H9 (cell line): ENCODE results near the gene GXYLT2. TPM values are rescaled to one million over a fixed set of nuclear protein-coding genes. Genes with fewer than 3 reads are reported as not detected.

ENCODE experiments used
- DNase-seq: peaks from one replicate; pipeline ENCODE4 v3.0.0-alpha.2; 2017
- H2AFZ ChIP-seq: one replicate; pipeline ENCODE4 v1.6.1; 2013; ENCODE audit warnings: mild to moderate bottlenecking, low read length, control low read depth, moderate library complexity
- H2AK5ac ChIP-seq: 2 replicates; pipeline ENCODE4 v1.6.1; 2013; ENCODE audit warnings: low read length, control low read depth, mixed read lengths; ENCODE audit not compliant: insufficient read length
- H2BK120ac ChIP-seq: one replicate; pipeline ENCODE4 v1.6.1; 2013; ENCODE audit warnings: low read depth, mild to moderate bottlenecking, low read length, control low read depth, inconsistent platforms; ENCODE audit not compliant: poor library complexity, severe bottlenecking
- H2BK12ac ChIP-seq: 2 replicates; pipeline ENCODE4 v1.6.1; 2013; ENCODE audit warnings: low read length, control low read depth, mixed read lengths, low read depth; ENCODE audit not compliant: insufficient read length
- H2BK15ac ChIP-seq: 2 replicates; pipeline ENCODE4 v1.6.1; 2013; ENCODE audit warnings: low read depth, low read length, control low read depth
- H2BK20ac ChIP-seq: one replicate; pipeline ENCODE4 v1.6.1; 2013; ENCODE audit warnings: low read depth, mild to moderate bottlenecking, low read length, control low read depth, inconsistent platforms; ENCODE audit not compliant: poor library complexity, severe bottlenecking
- H2BK5ac ChIP-seq: 2 replicates; pipeline ENCODE4 v1.6.1; 2013; ENCODE audit warnings: low read length, control low read depth, mixed read lengths; ENCODE audit not compliant: insufficient read length
- H3K14ac ChIP-seq: 2 replicates; pipeline ENCODE4 v1.6.1; 2013; ENCODE audit warnings: low read length, control low read depth; ENCODE audit not compliant: insufficient read depth
- H3K18ac ChIP-seq: 2 replicates; pipeline ENCODE4 v1.6.1; 2013; ENCODE audit warnings: low read depth, mild to moderate bottlenecking, mixed read lengths, low read length, control low read depth; ENCODE audit not compliant: insufficient read length
- H3K23ac ChIP-seq: 2 replicates; pipeline ENCODE4 v1.6.1; 2013; ENCODE audit warnings: low read length, control low read depth, mixed read lengths, low read depth; ENCODE audit not compliant: insufficient read length
- H3K23me2 ChIP-seq: 2 replicates; pipeline ENCODE4 v1.6.1; 2013; ENCODE audit warnings: low read depth, mild to moderate bottlenecking, mixed read lengths, low read length, control low read depth; ENCODE audit not compliant: insufficient read length, poor library complexity, severe bottlenecking
- H3K27ac ChIP-seq: 2 replicates; pipeline ENCODE4 v1.5.1; 2013; ENCODE audit warnings: low read length, control low read depth, mixed read lengths, low read depth; ENCODE audit not compliant: insufficient read length
- H3K27me3 ChIP-seq: 2 replicates; pipeline ENCODE4 v1.6.1; 2013; ENCODE audit warnings: low read length, control low read depth, inconsistent platforms; ENCODE audit not compliant: insufficient read depth
- H3K4ac ChIP-seq: 2 replicates; pipeline ENCODE4 v1.6.1; 2013; ENCODE audit warnings: low read depth, mild to moderate bottlenecking, control low read depth, inconsistent platforms, low read length, moderate library complexity
- H3K4me1 ChIP-seq: 2 replicates; pipeline ENCODE4 v1.6.1; 2013; ENCODE audit warnings: low read length, control low read depth, inconsistent platforms; ENCODE audit not compliant: insufficient read depth
- H3K4me2 ChIP-seq: 2 replicates; pipeline ENCODE4 v1.6.1; 2013; ENCODE audit warnings: low read length, control low read depth, mixed read lengths; ENCODE audit not compliant: insufficient read length, insufficient read depth
- H3K56ac ChIP-seq: 2 replicates; pipeline ENCODE4 v1.6.1; 2013; ENCODE audit warnings: low read depth, mild to moderate bottlenecking, mixed read lengths, low read length, control low read depth; ENCODE audit not compliant: insufficient read length
- H3K79me1 ChIP-seq: 2 replicates; pipeline ENCODE4 v1.6.1; 2013; ENCODE audit warnings: low read depth, mild to moderate bottlenecking, moderate library complexity, low read length, control low read depth, inconsistent platforms; ENCODE audit not compliant: insufficient read depth, poor library complexity, severe bottlenecking
- H3K79me2 ChIP-seq: 2 replicates; pipeline ENCODE4 v1.6.1; 2013; ENCODE audit warnings: low read length, control low read depth, inconsistent platforms; ENCODE audit not compliant: insufficient read depth
- H3K9ac ChIP-seq: 2 replicates; pipeline ENCODE4 v1.6.1; 2013; ENCODE audit warnings: low read length, control low read depth, mixed read lengths; ENCODE audit not compliant: insufficient read length; ENCODE audit errors: extremely low read depth
- H3K9me3 ChIP-seq: one replicate; pipeline ENCODE4 v1.6.1; 2013; ENCODE audit warnings: low read depth, low read length, inconsistent platforms; ENCODE audit not compliant: control insufficient read depth
- H3T11ph ChIP-seq: one replicate; pipeline ENCODE4 v1.6.1; 2013; ENCODE audit warnings: mild to moderate bottlenecking, low read length, control low read depth, inconsistent platforms
- H4K20me1 ChIP-seq: one replicate; pipeline ENCODE4 v1.6.1; 2013; ENCODE audit not compliant: control insufficient read depth, insufficient read length, insufficient read depth
- H4K5ac ChIP-seq: 2 replicates; pipeline ENCODE4 v1.6.1; 2013; ENCODE audit warnings: low read depth, mild to moderate bottlenecking, mixed read lengths, low read length, control low read depth; ENCODE audit not compliant: insufficient read length
- H4K8ac ChIP-seq: replicated peaks from 2 replicates; pipeline ENCODE4 v1.6.1; 2013; ENCODE audit warnings: low read length, control low read depth, mixed read lengths, low read depth; ENCODE audit not compliant: insufficient read length
- H4K91ac ChIP-seq: 2 replicates; pipeline ENCODE4 v1.6.1; 2013; ENCODE audit warnings: low read depth, mild to moderate bottlenecking, moderate library complexity, mixed read lengths, low read length, control low read depth; ENCODE audit not compliant: insufficient read length
- H3K27ac Mint-ChIP-seq, 3 experiments: 2 replicates in 2 of 3; 3 replicates in 1 of 3; pipeline ENCODE4 v1.8.0; 2020 to 2021; ENCODE audit warnings: mixed read lengths in 3 of 3, mild to moderate bottlenecking in 1 of 3, moderate library complexity in 1 of 3
- H3K27me3 Mint-ChIP-seq: 2 replicates; pipeline ENCODE4 v1.8.0; 2021; ENCODE audit warnings: low read depth, mild to moderate bottlenecking, moderate library complexity, mixed read lengths
- H3K36me3 Mint-ChIP-seq, 3 experiments: 2 replicates in 2 of 3; 3 replicates in 1 of 3; pipeline ENCODE4 v1.8.0; 2020 to 2021; ENCODE audit warnings: low read depth in 3 of 3, mixed read lengths in 3 of 3; ENCODE audit not compliant: insufficient read depth in 1 of 3
- H3K4me1 Mint-ChIP-seq, 2 experiments: 2 replicates each; pipeline ENCODE4 v1.8.0; 2020; ENCODE audit warnings: mixed read lengths in 2 of 2
- H3K4me3 Mint-ChIP-seq, 2 experiments: 2 replicates in 1 of 2; 3 replicates in 1 of 2; pipeline ENCODE4 v1.8.0; 2020 to 2021; ENCODE audit warnings: mild to moderate bottlenecking in 2 of 2, mixed read lengths in 2 of 2, moderate library complexity in 1 of 2
- H3K9me3 Mint-ChIP-seq, 2 experiments: 2 replicates in 1 of 2; 3 replicates in 1 of 2; pipeline ENCODE4 v1.8.0; 2020; ENCODE audit warnings: mild to moderate bottlenecking in 2 of 2, mixed read lengths in 2 of 2, moderate library complexity in 1 of 2
- CTCF ChIP-seq: fragments of 200-600 bp; sonication (generic); conservative IDR thresholded peaks from 3 replicates; pipeline ENCODE4 v1.8.0; 2021; ENCODE audit warnings: antibody characterized with exemption, mild to moderate bottlenecking
- total RNA-seq: library from RNA; stranded (reverse); gene quantifications from 2 replicates; pipeline ENCODE4 v1.2.1, GENCODE V29; 2021

GXYLT2 gene
- total RNA-seq, 1 experiment from 2014 or later, result 2.0 TPM

- H2BK5ac ChIP-seq, result no peak overlapping the region
- H4K20me1 ChIP-seq, result no peaks in the 10 kb centered on the region
- H4K91ac ChIP-seq, result no peak overlapping the region
- H4K8ac ChIP-seq, result no peak overlapping the region
- no peaks in the 10 kb centered on the region; the same call in 1 of the 2 replicates for H3K4me1 ChIP-seq
- H3K79me1 ChIP-seq, result no peaks in the 10 kb centered on the region
- H3K18ac ChIP-seq, result no peak overlapping the region
- peaks cover 0 to 2% of the 10 kb centered on the region in 2 experiments; a peak in 1 of 4 replicates for H3K4me1 Mint-ChIP-seq
- peak overlapping the region in 1 of 3 experiments; percentile 46; a peak in 1 of 7 replicates for H3K27ac Mint-ChIP-seq
- no peaks in the 10 kb centered on the region for H3K23me2 ChIP-seq
- H3K4me2 ChIP-seq, result no peak overlapping the region
- H3K9ac ChIP-seq, result no peak overlapping the region
- H3K79me2 ChIP-seq, result no peaks in the 10 kb centered on the region
- no peak overlapping the region for H3K14ac ChIP-seq
- H3K27me3 Mint-ChIP-seq, result no peaks in the 10 kb centered on the region
- H2BK20ac ChIP-seq, result no peak overlapping the region
- no peak overlapping the region for H3K27ac ChIP-seq
- no peaks in the 10 kb centered on the region for H3K9me3 ChIP-seq
- DNase-seq, result no peak
- no peak overlapping the region for H2BK15ac ChIP-seq
- no peak overlapping the region for H3K4ac ChIP-seq
- no peak overlapping the region for H2AK5ac ChIP-seq
- no peak overlapping the region for H3K56ac ChIP-seq
- H3K36me3 Mint-ChIP-seq, result peaks cover 0 to 2% (median 0%) of the 10 kb centered on the region in 3 experiments; a peak in 2 of 7 replicates
- H2BK12ac ChIP-seq, result no peak overlapping the region
- H3K23ac ChIP-seq, result no peak overlapping the region
- H4K5ac ChIP-seq, result no peak overlapping the region
- no peak for TF ChIP-seq CTCF
- H2AFZ ChIP-seq, result no peak overlapping the region
- no peak overlapping the region for H2BK120ac ChIP-seq
- H3K27me3 ChIP-seq, result no peaks in the 10 kb centered on the region
- no peaks in the 10 kb centered on the region for H3K9me3 Mint-ChIP-seq
- H3T11ph ChIP-seq, result no peak overlapping the region
- H3K4me3 Mint-ChIP-seq, result no peak overlapping the region
Observed at GRCh38 chr3:72964633-72965032, 76.8 kb downstream of the GXYLT2 start.
